ENCODE measurements around the gene LRRC17. TPM values are rescaled to one million over a fixed set of nuclear protein-coding genes. Genes with fewer than 3 reads are reported as not detected.
A peak's percentile ranks its signal among the peaks of the same experiment; 100 is the strongest.

Gene LRRC17
- total and polyA plus RNA-seq, 9 of the 15 experiments (the other 6 are each of a cell fraction or from before 2014, with no cell fraction given): 0.03 to 0.18 (median 0.12) TPM; not detected in 5

GRCh38 chr7:102992938-102993717, 80.3 kb downstream of the LRRC17 start (continued):
- TF ChIP-seq AFF1 (IDR thresholded peaks at IDR 0.05; ENCODE audit: low read depth in 1 of 2, partially characterized antibody in 2 of 2) (peak in 1 of 2 experiments; percentile 86), EP400 (IDR thresholded peaks at IDR 0.05) (peak; percentile 69), BACH1 (tag; IDR thresholded peaks at IDR 0.05) (peak; percentile 64; the same call in 1 of the 2 replicates), MYC (IDR thresholded peaks at IDR 0.05; ENCODE audit: low read depth, low read length) (peak; percentile 82), MYC (CRISPR knock-in tag; IDR thresholded peaks at IDR 0.05; ENCODE audit: borderline replicate concordance, low read depth) (no peak), ETV1 (tag; conservative IDR thresholded peaks at IDR 0.05; ENCODE audit: low read depth) (peak; percentile 62), ZNF511 (CRISPR knock-in tag; IDR thresholded peaks at IDR 0.05) (no peak), ZNF274 (IDR thresholded peaks at IDR 0.05; ENCODE audit: borderline replicate concordance, low read depth, low read length) (no peak), MNT (conservative IDR thresholded peaks at IDR 0.05) (peak in 1 of 2 experiments; percentile 52; a peak in 2 of 4 replicates), ARID2 (IDR thresholded peaks at IDR 0.05) (no peak), CXXC5 (CRISPR knock-in tag; IDR thresholded peaks at IDR 0.05) (peak; percentile 43; the same call in 1 of the 2 replicates), FOS (IDR thresholded peaks at IDR 0.05; ENCODE audit: extremely low read depth, insufficient read length) (no peak), CC2D1A (IDR thresholded peaks at IDR 0.05) (peak; percentile 86), CTCF (IDR thresholded peaks at IDR 0.05 in 2 of 3, conservative IDR thresholded peaks at IDR 0.05 in 1 of 3; ENCODE audit: insufficient read depth in 2 of 3, low read depth in 1 of 3, low read length in 3 of 3) (no peak), ZNF277 (CRISPR knock-in tag; IDR thresholded peaks at IDR 0.05; ENCODE audit: borderline replicate concordance) (no peak)
